Stimulated activated memory B cell treated with anti-CD40 and anti-IgM and Interleukin-4, amounts not matched to agents 10 μg/mL and 1 μg/mL and 100 μg/mL, for 72 hours (primary cell): ENCODE data around the gene ZNF485.

Source experiments
- ATAC-seq: fragments of 150-1000 bp; cut with Tn5 transposase; 2 replicates; pipeline ENCODE4 v1.10.0; 2021
- H3K27ac Mint-ChIP-seq: one replicate; pipeline ENCODE4 v1.8.0; 2022; ENCODE audit warnings: mild to moderate bottlenecking, mixed read lengths
- H3K27me3 Mint-ChIP-seq: one replicate; pipeline ENCODE4 v1.8.0; 2022; ENCODE audit warnings: mixed read lengths
- H3K36me3 Mint-ChIP-seq: one replicate; pipeline ENCODE4 v1.8.0; 2022; ENCODE audit warnings: mixed read lengths
- H3K4me1 Mint-ChIP-seq: one replicate; pipeline ENCODE4 v1.8.0; 2022; ENCODE audit warnings: mixed read lengths
- H3K4me3 Mint-ChIP-seq: one replicate; pipeline ENCODE4 v1.8.0; 2022; ENCODE audit warnings: mild to moderate bottlenecking, moderate library complexity, mixed read lengths
- H3K9me3 Mint-ChIP-seq: one replicate; pipeline ENCODE4 v1.8.0; 2022; ENCODE audit warnings: mixed read lengths

ZNF485 gene

GRCh38 chr10:43640603-43641002, 34.4 kb downstream of the ZNF485 start:
- H3K27ac Mint-ChIP-seq = no peak overlapping the region
- H3K9me3 Mint-ChIP-seq = peaks cover 14% of the 10 kb centered on the region
- peaks cover 30% of the 10 kb centered on the region for H3K36me3 Mint-ChIP-seq
- ATAC-seq = no peak
- no peak overlapping the region for H3K4me3 Mint-ChIP-seq
- H3K27me3 Mint-ChIP-seq = no peaks in the 10 kb centered on the region
- no peaks in the 10 kb centered on the region for H3K4me1 Mint-ChIP-seq

GRCh38 chr10:43644252-43644651, 38.0 kb downstream of the ZNF485 start:
- Mint-ChIP-seq H3K4me1 (peaks cover 14% of the 10 kb centered on the region), H3K4me3 (no peak overlapping the region), H3K27ac (no peak overlapping the region), H3K36me3 (peaks cover 41% of the 10 kb centered on the region), H3K9me3 (peaks cover 23% of the 10 kb centered on the region), H3K27me3 (no peaks in the 10 kb centered on the region)
- ATAC-seq = no peak

GRCh38 chr10:43645866-43646265, 39.6 kb downstream of the ZNF485 start:
- peaks cover 41% of the 10 kb centered on the region for H3K36me3 Mint-ChIP-seq
- H3K27ac Mint-ChIP-seq = no peak overlapping the region
- no peak overlapping the region for H3K4me3 Mint-ChIP-seq
- no peaks in the 10 kb centered on the region for H3K27me3 Mint-ChIP-seq
- H3K4me1 Mint-ChIP-seq = peaks cover 15% of the 10 kb centered on the region
- H3K9me3 Mint-ChIP-seq = peaks cover 18% of the 10 kb centered on the region
- ATAC-seq = no peak

GRCh38 chr10:43647576-43647975, 41.3 kb downstream of the ZNF485 start:
- Mint-ChIP-seq H3K36me3 (peaks cover 41% of the 10 kb centered on the region), H3K27ac (peak overlapping the region; percentile 92), H3K27me3 (no peaks in the 10 kb centered on the region), H3K4me1 (peaks cover 15% of the 10 kb centered on the region), H3K9me3 (peaks cover 18% of the 10 kb centered on the region), H3K4me3 (peak overlapping the region; percentile 98)
- no peak for ATAC-seq

- peaks cover 15% of the 10 kb centered on the region for H3K9me3 Mint-ChIP-seq
- H3K4me3 Mint-ChIP-seq = peak overlapping the region; percentile 98
- peaks cover 15% of the 10 kb centered on the region for H3K4me1 Mint-ChIP-seq
- peaks cover 37% of the 10 kb centered on the region for H3K36me3 Mint-ChIP-seq
- H3K27me3 Mint-ChIP-seq = no peaks in the 10 kb centered on the region
- no peak for ATAC-seq
- peak overlapping the region; percentile 92 for H3K27ac Mint-ChIP-seq
Measured at GRCh38 chr10:43648095-43648397, 41.8 kb downstream of the ZNF485 start.

- Mint-ChIP-seq H3K27ac (peak within 1 kb of the TSS; percentile 92), H3K4me1 (peaks cover 18% of the 10 kb centered on the region), H3K27me3 (no peaks in the 10 kb centered on the region), H3K36me3 (peaks cover 31% of the 10 kb centered on the region), H3K9me3 (peaks cover 13% of the 10 kb centered on the region), H3K4me3 (peak within 1 kb of the TSS; percentile 98)
- peak; percentile 99 for ATAC-seq
Measured at GRCh38 chr10:43648398-43649184, 42.4 kb downstream of the ZNF485 start, which contains the start of gene ZNF32. Gene ZNF32 (minus strand): TSS chr10:43648881. CDS start chr10:43646133, 2,748 bp downstream.

GRCh38 chr10:43649185-43649523, 42.9 kb downstream of the ZNF485 start:
- Mint-ChIP-seq H3K4me3 (peak overlapping the region; percentile 98), H3K4me1 (peaks cover 21% of the 10 kb centered on the region), H3K27ac (peak overlapping the region; percentile 92), H3K9me3 (peaks cover 13% of the 10 kb centered on the region), H3K36me3 (peaks cover 26% of the 10 kb centered on the region), H3K27me3 (no peaks in the 10 kb centered on the region)
- no peak for ATAC-seq

GRCh38 chr10:43653746-43654145, 47.5 kb downstream of the ZNF485 start:
- no peak for ATAC-seq
- no peaks in the 10 kb centered on the region for H3K9me3 Mint-ChIP-seq

GRCh38 chr10:43655311-43655710, 49.1 kb downstream of the ZNF485 start:
- no peak overlapping the region for H3K4me3 Mint-ChIP-seq

More at GRCh38 chr10:43653746-43654145, 47.5 kb downstream of the ZNF485 start:
- Mint-ChIP-seq H3K27ac (no peak overlapping the region), H3K4me3 (no peak overlapping the region), H3K36me3 (no peaks in the 10 kb centered on the region), H3K27me3 (peaks cover 16% of the 10 kb centered on the region), H3K4me1 (peaks cover 12% of the 10 kb centered on the region)

GRCh38 chr10:43658227-43658626, 52.0 kb downstream of the ZNF485 start:
- H3K27me3 Mint-ChIP-seq = peaks cover 34% of the 10 kb centered on the region
- no peak overlapping the region for H3K27ac Mint-ChIP-seq
- H3K4me1 Mint-ChIP-seq = peaks cover 6% of the 10 kb centered on the region
- no peak overlapping the region for H3K4me3 Mint-ChIP-seq
- H3K36me3 Mint-ChIP-seq = no peaks in the 10 kb centered on the region
- ATAC-seq = no peak
- H3K9me3 Mint-ChIP-seq = peaks cover 5% of the 10 kb centered on the region

More at GRCh38 chr10:43655311-43655710, 49.1 kb downstream of the ZNF485 start:
- no peak for ATAC-seq
- no peaks in the 10 kb centered on the region for H3K9me3 Mint-ChIP-seq
- peaks cover 28% of the 10 kb centered on the region for H3K27me3 Mint-ChIP-seq
- H3K36me3 Mint-ChIP-seq = no peaks in the 10 kb centered on the region
- no peak overlapping the region for H3K27ac Mint-ChIP-seq
- H3K4me1 Mint-ChIP-seq = peaks cover 6% of the 10 kb centered on the region

GRCh38 chr10:43665054-43665453, 58.8 kb downstream of the ZNF485 start:
- ATAC-seq = no peak
- Mint-ChIP-seq H3K4me1 (no peaks in the 10 kb centered on the region), H3K27me3 (peaks cover 56% of the 10 kb centered on the region), H3K9me3 (peaks cover 11% of the 10 kb centered on the region), H3K36me3 (no peaks in the 10 kb centered on the region), H3K27ac (no peak overlapping the region), H3K4me3 (no peak overlapping the region)

- Mint-ChIP-seq H3K27me3 (peaks cover 70% of the 10 kb centered on the region), H3K4me1 (peaks cover 1% of the 10 kb centered on the region), H3K9me3 (peaks cover 11% of the 10 kb centered on the region), H3K4me3 (no peak overlapping the region), H3K36me3 (no peaks in the 10 kb centered on the region), H3K27ac (no peak overlapping the region)
- peak; percentile 19 for ATAC-seq
Measured at GRCh38 chr10:43666552-43666951, 60.3 kb downstream of the ZNF485 start.

- Mint-ChIP-seq H3K4me1 (peaks cover 5% of the 10 kb centered on the region), H3K9me3 (peaks cover 11% of the 10 kb centered on the region), H3K27ac (no peak overlapping the region), H3K27me3 (peaks cover 74% of the 10 kb centered on the region), H3K4me3 (no peak overlapping the region), H3K36me3 (no peaks in the 10 kb centered on the region)
- no peak for ATAC-seq
Measured at GRCh38 chr10:43667317-43667731, 61.1 kb downstream of the ZNF485 start.
